ENCODE results near the gene SRGAP1.

DNA sequence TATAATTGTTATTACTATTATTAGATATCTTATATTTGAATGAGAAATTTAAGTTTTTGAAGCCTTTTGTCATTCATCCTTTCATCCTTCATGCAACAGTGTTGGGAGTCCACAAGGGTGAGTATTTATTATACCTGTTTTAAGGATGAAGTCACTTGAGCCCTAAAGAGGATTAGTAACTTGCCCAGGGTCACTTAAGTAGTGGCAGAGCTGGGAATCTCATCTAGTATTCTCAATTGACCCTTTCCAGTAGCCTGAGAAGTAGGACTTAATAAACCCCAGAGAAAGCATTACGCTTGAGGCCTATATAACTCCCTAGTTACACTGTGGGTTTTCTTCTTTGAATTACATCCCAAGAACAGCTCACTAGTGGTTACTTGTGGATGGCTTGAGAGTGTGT, 119.8 kb downstream of the SRGAP1 start:
- TF ChIP-seq EGR1 (IDR thresholded peaks at IDR 0.05; ENCODE audit: borderline replicate concordance, low read depth, low read length) (no peak), EZH2 (IDR thresholded peaks at IDR 0.05; ENCODE audit: low read depth, low read length, severe bottlenecking) (no peak), POLR2AphosphoS5 (IDR thresholded peaks at IDR 0.05; ENCODE audit: low read depth, low read length) (no peak), TAF1 (IDR thresholded peaks at IDR 0.05; ENCODE audit: low read depth, low read length) (no peak), CTCF (IDR thresholded peaks at IDR 0.05; ENCODE audit: control extremely low read depth in 1 of 3, insufficient read depth in 1 of 3, low read depth in 1 of 3, low read length in 3 of 3) (no peak), RAD21 (IDR thresholded peaks at IDR 0.05 in 1 of 2, conservative IDR thresholded peaks at IDR 0.05 in 1 of 2; ENCODE audit: low read depth in 2 of 2, low read length in 2 of 2) (no peak), PHF8 (conservative IDR thresholded peaks at IDR 0.05; ENCODE audit: low read depth, low read length) (no peak), JUN (IDR thresholded peaks at IDR 0.05; ENCODE audit: low read depth, low read length) (no peak), POLR2A (IDR thresholded peaks at IDR 0.05; ENCODE audit: control extremely low read depth in 1 of 2, low read depth in 2 of 2, low read length in 2 of 2) (no peak), ATF2 (IDR thresholded peaks at IDR 0.05; ENCODE audit: low read length) (no peak), CREB1 (IDR thresholded peaks at IDR 0.05) (no peak), GABPA (IDR thresholded peaks at IDR 0.05; ENCODE audit: borderline replicate concordance, insufficient read depth, low read length) (no peak), HDAC2 (IDR thresholded peaks at IDR 0.05; ENCODE audit: borderline replicate concordance in 1 of 2, low read depth in 2 of 2, low read length in 2 of 2) (no peak)
